Measurements from ENCODE around the gene ZACN.

DNA sequence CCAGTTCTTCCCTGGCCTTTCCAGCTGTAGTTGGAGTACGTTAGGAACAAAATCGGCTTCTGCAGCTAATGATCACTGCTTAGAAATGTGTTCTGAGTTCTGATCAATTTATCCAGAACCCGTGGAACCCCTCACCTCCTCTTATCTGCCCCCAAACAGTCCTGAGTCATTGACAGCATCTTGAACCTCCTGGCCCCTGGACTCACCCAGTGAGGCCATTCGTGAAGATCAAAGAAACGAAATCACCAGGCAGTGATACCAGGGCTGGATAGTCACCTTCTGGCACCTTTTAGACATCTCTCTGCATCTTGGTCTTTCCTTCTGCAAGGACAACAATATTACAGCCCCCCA, 41.7 kb downstream of the ZACN start:
- TF ChIP-seq, protein P1, sequence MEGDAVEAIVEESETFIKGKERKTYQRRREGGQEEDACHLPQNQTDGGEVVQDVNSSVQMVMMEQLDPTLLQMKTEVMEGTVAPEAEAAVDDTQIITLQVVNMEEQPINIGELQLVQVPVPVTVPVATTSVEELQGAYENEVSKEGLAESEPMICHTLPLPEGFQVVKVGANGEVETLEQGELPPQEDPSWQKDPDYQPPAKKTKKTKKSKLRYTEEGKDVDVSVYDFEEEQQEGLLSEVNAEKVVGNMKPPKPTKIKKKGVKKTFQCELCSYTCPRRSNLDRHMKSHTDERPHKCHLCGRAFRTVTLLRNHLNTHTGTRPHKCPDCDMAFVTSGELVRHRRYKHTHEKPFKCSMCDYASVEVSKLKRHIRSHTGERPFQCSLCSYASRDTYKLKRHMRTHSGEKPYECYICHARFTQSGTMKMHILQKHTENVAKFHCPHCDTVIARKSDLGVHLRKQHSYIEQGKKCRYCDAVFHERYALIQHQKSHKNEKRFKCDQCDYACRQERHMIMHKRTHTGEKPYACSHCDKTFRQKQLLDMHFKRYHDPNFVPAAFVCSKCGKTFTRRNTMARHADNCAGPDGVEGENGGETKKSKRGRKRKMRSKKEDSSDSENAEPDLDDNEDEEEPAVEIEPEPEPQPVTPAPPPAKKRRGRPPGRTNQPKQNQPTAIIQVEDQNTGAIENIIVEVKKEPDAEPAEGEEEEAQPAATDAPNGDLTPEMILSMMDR (IDR thresholded peaks at IDR 0.05): no peak
- TF ChIP-seq EZH2 (IDR thresholded peaks at IDR 0.05): no peak

Measured in neural progenitor cell (in vitro differentiated cells).